Heart right ventricle (tissue), 16 donors: ENCODE results near the gene ATF2. TPM values are rescaled to one million over a fixed set of nuclear protein-coding genes. Genes with fewer than 3 reads are reported as not detected.

Experiments used
- ATAC-seq, 8 donors: fragments of 200-7000 bp; cut with Tn5 transposase; one replicate each; pipeline ENCODE4 v1.9.1; 2020; ENCODE audit warnings: mild to moderate bottlenecking in 8 of 8, moderate library complexity in 8 of 8, moderate number of reproducible peaks in 1 of 8
- DNase-seq, 2 donors: peaks; one replicate each; pipeline ENCODE4 v3.0.0-alpha.2; 2020
- H3K27ac ChIP-seq, 10 donors: fragments of 200-600 bp; sonication (generic) in 2 of 10; one replicate each; pipeline versions ENCODE4 v1.5.0 to v1.8.0; 2020 to 2022; ENCODE audit warnings: mild to moderate bottlenecking in 3 of 10
- H3K27me3 ChIP-seq, 7 donors: fragments of 200-600 bp; one replicate each; pipeline ENCODE4 v1.8.0; 2021 to 2022; ENCODE audit warnings: mild to moderate bottlenecking in 2 of 7
- H3K36me3 ChIP-seq, 9 donors: fragments of 200-600 bp; sonication (generic) in 1 of 9; one replicate each; pipeline versions ENCODE4 v1.5.0 to v1.8.0; 2020 to 2022; ENCODE audit warnings: mild to moderate bottlenecking in 2 of 9
- H3K4me1 ChIP-seq, 9 donors: fragments of 200-600 bp; sonication (generic) in 1 of 9; one replicate each; pipeline versions ENCODE4 v1.5.0 to v1.8.0; 2020 to 2022; ENCODE audit warnings: mild to moderate bottlenecking in 4 of 9
- H3K4me3 ChIP-seq, 10 donors: fragments of 200-600 bp; sonication (generic) in 2 of 10; one replicate each; pipeline versions ENCODE4 v1.5.0 to v1.8.0; 2020 to 2022; ENCODE audit warnings: mild to moderate bottlenecking in 7 of 10, moderate library complexity in 2 of 10
- H3K9me3 ChIP-seq, 11 donors: fragments of 200-600 bp in 10 of 11; sonication (generic) in 2 of 11; one replicate each; pipeline versions ENCODE4 v1.5.0 to v1.8.0; 2013 to 2022; ENCODE audit warnings: mild to moderate bottlenecking in 2 of 11, control low read depth in 1 of 11, moderate library complexity in 1 of 11
- CTCF ChIP-seq, 9 donors: fragments of 200-600 bp; sonication (generic) in 2 of 9; IDR thresholded peaks; one replicate each; pipeline versions ENCODE4 v1.5.0 to v1.8.0; 2021 to 2022; ENCODE audit warnings: antibody characterized with exemption in 9 of 9, mild to moderate bottlenecking in 5 of 9, moderate library complexity in 1 of 9
- WGBS, 2 donors: extraction: QIAGEN DNeasy Blood & Tissue Kit; methylation state at CpG; one replicate each; pipeline ENCODE4 v1.1.7; 2013; ENCODE audit warnings: inconsistent platforms in 1 of 2; 5-methylcytosine and 5-hydroxymethylcytosine counted together
- intact Hi-C, 10 donors: fragments of 100-400 bp; cut with DNase I; formaldehyde crosslinking; loops; one replicate each; pipeline versions ENCODE4 v1.11.1 to v1.14.2; 2022
- polyA plus RNA-seq, 2 donors: library from polyadenylated mRNA; stranded (reverse); fragments of 200-250 nt; gene quantifications; one replicate each; pipeline ENCODE4 v1.2.3, GENCODE V29; 2013
- total RNA-seq, 10 donors: library from RNA; stranded (reverse); fragmentation: NEBNext Ultra II Directional in 3 of 10; extraction: Animal tissue kit (Norgen Biotek cat#: 25700) in 3 of 10; gene quantifications; one replicate each; pipeline versions ENCODE4 v1.2.1 to v1.2.4, GENCODE V29; 2021 to 2023
- donor health status: Arrhythmogenic right ventricular cardiomyopathy.
- donor health status: ischemic (EF 13 %, LVEDD 7.1; RV severe dilation, severe dysfunction).
- donor health status: healthy with polysubstance abuse.
- donor health status: DM: no; HTN: yes; CAD: no.
- donor health status: DM: no; HTN: no; CAD: no.
- donor health status: ischemic (EF 25% LVEDD 6.9; RV normal size, moderate dysfunction).
- donor health status: ischemic (EF 25% LVEDD 5.7; RV mildly dilated, moderate dysfunction).
- donor health status: healthy.
- donor health status: DM: yes; HTN: yes; CAD: no.
- donor health status: Ischemic cardiomyopathy.
- donor health status: ischemic (EF 35%, LVEDD 5.7; RV mildly dilated, moderate dysfunction).
- donor health status: nonischemic (EF 11% LVEDD 7.7; RV severe dilation, severe dysfunction).
- donor health status: DM: yes; HTN: yes; CAD: no.
- donor health status: PGD.
- donor health status: ischemic (EF 29% LVEDD 5.4; RV normal size, mild dysfunction).
- donor health status: nonischemic (EF 23%, LVEDD 6.1; RV moderate dilation, normal function).

The ATF2 gene
- total and polyA plus RNA-seq, 12 donors: 7.8 to 39.8 (median 29.0) TPM

DNA sequence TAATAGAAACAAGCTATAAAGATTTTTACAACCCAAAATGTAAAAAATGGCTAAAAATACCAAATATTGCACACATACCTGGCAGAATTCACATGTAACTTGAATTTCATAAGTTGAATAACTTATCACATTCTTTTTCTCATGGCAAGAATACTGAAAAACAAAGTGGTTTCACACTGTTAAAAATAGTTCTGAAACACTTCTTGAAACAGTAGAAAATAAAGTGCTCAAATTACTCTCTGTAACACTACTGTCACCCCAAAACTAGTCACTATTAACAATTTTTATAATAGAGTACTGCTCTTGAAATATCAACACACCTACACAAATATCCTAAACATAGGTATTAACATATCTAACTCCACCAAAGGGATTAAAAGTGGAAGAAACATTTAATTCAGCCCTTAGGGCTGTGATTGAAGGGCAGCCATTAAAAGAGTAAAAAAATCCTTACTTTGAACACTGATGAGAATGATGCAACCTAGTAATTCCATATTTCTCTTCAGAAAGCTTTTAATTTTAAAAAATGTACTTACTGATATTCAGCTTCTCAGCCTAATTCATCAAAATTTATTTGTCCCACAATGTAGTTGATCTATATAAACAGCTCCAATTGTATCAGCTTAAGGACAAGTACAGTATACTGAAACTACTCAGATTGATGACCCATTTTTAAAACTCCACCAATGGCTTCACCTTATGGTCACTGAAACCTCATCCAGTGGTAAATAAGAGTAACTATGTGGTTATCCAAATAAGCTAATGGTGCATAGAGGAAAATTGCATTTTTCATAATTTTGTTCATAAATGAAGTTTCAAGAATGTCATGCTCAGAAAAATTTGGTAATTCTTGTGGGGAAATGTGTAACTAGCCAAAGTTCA, 31.4 kb downstream of the ATF2 start:
- intact Hi-C loops: no loop called here
- H3K27ac ChIP-seq: no peak overlapping the region
- ATAC-seq (no peak), DNase-seq (no peak)
- H3K27me3 ChIP-seq: no peaks in the 10 kb centered on the region
- no peak overlapping the region for H3K4me3 ChIP-seq
- TF ChIP-seq CTCF (IDR thresholded peaks at IDR 0.05): no peak
- H3K4me1 ChIP-seq: peaks cover 0 to 25% (median 8%) of the 10 kb centered on the region in 9 donors
- H3K36me3 ChIP-seq: peaks cover 0 to 59% (median 5%) of the 10 kb centered on the region in 9 donors
- no peaks in the 10 kb centered on the region for H3K9me3 ChIP-seq

- peaks cover 0 to 59% (median 5%) of the 10 kb centered on the region in 9 donors for H3K36me3 ChIP-seq
- peaks cover 0 to 25% (median 15%) of the 10 kb centered on the region in 9 donors for H3K4me1 ChIP-seq
- WGBS, 2 donors: 75 to 85% methylated on average over 2 of the region's 2 CpGs
- H3K27me3 ChIP-seq: no peaks in the 10 kb centered on the region
- no peak overlapping the region for H3K27ac ChIP-seq
- no peaks in the 10 kb centered on the region for H3K9me3 ChIP-seq
- no peak for DNase-seq
- no peak for TF ChIP-seq CTCF (IDR thresholded peaks at IDR 0.05)
- intact Hi-C loops: no loop called here
- H3K4me3 ChIP-seq: no peak overlapping the region
- ATAC-seq: no peak
Measured at GRCh38 chr2:175135862-175136261, 32.1 kb downstream of the ATF2 start.

DNA sequence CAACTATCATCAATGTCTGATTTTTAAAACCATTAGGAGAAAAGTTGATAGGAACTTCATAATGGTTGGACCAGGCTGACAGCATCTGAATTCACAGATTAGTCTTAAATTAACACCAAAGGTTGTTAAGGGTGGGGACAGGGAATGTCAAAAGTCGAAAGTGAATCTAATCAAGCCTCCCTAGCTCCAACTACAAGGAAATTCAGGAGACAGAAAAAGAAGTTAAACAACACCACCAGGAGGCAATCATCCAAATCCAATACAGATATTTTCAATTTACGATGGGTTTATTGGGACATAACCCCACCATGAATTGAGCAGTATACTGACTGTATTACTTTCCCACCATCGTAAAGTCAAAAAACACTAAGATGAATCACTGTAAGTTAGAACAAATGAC, 32.8 kb downstream of the ATF2 start:
- WGBS, 2 donors: 94 to 96% methylated on average over 3 of the region's 3 CpGs
- intact Hi-C loops: no loop called here
- TF ChIP-seq CTCF (IDR thresholded peaks at IDR 0.05): no peak
- Histone ChIP-seq H3K27ac (no peak overlapping the region), H3K9me3 (no peaks in the 10 kb centered on the region), H3K36me3 (peaks cover 0 to 61% (median 5%) of the 10 kb centered on the region in 9 donors), H3K4me1 (peaks cover 0 to 27% (median 15%) of the 10 kb centered on the region in 9 donors), H3K4me3 (no peak overlapping the region), H3K27me3 (no peaks in the 10 kb centered on the region)
- no peak for ATAC-seq
- no peak for DNase-seq

GRCh38 chr2:175131252-175131651, 36.8 kb downstream of the ATF2 start:
- WGBS, 2 donors: 41 to 50% methylated on average over 2 of the region's 2 CpGs
- Histone ChIP-seq H3K36me3 (peaks cover 0 to 83% (median 3%) of the 10 kb centered on the region in 9 donors), H3K9me3 (no peaks in the 10 kb centered on the region), H3K27ac (peak overlapping the region in 5 of 10 donors; percentile 11 to 64 (median 49)), H3K4me3 (no peak overlapping the region), H3K4me1 (peaks cover 0 to 23% (median 9%) of the 10 kb centered on the region in 9 donors), H3K27me3 (no peaks in the 10 kb centered on the region)
- intact Hi-C loops: loop anchor here in 1 of 10 donors (5.0 kb wide), 1 partner anchor 36 kb away; the partner anchor contains the start of gene ATF2
- ATAC-seq (peak in 7 of 8 donors; percentile 50 to 92 (median 80)), DNase-seq (peak in 1 of 2 donors; percentile 9)
- no peak for TF ChIP-seq CTCF (IDR thresholded peaks at IDR 0.05)
